ENCODE results near the gene KLHL33.

Gene KLHL33

DNA sequence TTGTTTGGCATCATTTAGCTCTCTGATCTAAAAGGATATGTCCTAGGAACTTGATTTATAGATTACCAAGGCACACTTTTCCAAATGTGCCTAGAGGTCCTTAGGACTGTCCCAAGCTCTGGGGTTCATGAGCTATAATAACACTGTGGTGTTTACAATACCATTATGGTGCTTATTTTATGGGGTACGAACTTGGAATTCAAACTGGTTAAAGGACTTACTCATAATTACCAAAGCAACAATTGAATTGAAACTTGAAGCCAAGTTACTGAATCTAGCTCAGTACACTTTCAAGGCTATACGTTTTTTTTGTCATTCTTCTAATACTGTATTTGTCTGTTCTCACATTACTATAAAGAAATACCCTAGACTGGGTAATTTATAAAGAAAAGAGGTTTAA, 13.1 kb downstream of the KLHL33 start:
- no peaks in the 10 kb centered on the region for H3K9me3 ChIP-seq
- TF ChIP-seq, protein P1, sequence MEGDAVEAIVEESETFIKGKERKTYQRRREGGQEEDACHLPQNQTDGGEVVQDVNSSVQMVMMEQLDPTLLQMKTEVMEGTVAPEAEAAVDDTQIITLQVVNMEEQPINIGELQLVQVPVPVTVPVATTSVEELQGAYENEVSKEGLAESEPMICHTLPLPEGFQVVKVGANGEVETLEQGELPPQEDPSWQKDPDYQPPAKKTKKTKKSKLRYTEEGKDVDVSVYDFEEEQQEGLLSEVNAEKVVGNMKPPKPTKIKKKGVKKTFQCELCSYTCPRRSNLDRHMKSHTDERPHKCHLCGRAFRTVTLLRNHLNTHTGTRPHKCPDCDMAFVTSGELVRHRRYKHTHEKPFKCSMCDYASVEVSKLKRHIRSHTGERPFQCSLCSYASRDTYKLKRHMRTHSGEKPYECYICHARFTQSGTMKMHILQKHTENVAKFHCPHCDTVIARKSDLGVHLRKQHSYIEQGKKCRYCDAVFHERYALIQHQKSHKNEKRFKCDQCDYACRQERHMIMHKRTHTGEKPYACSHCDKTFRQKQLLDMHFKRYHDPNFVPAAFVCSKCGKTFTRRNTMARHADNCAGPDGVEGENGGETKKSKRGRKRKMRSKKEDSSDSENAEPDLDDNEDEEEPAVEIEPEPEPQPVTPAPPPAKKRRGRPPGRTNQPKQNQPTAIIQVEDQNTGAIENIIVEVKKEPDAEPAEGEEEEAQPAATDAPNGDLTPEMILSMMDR (IDR thresholded peaks at IDR 0.05): no peak
- no peaks in the 10 kb centered on the region for H3K4me1 ChIP-seq
- intact Hi-C loops (cut with DNase I; ENCODE audit: low total_unique reads): no loop called here
- H3K36me3 ChIP-seq: no peaks in the 10 kb centered on the region
- no peak for DNase-seq
- H3K27me3 ChIP-seq: no peaks in the 10 kb centered on the region
- H3K27ac ChIP-seq: no peak overlapping the region
- H3K4me3 ChIP-seq: no peak overlapping the region

DNA sequence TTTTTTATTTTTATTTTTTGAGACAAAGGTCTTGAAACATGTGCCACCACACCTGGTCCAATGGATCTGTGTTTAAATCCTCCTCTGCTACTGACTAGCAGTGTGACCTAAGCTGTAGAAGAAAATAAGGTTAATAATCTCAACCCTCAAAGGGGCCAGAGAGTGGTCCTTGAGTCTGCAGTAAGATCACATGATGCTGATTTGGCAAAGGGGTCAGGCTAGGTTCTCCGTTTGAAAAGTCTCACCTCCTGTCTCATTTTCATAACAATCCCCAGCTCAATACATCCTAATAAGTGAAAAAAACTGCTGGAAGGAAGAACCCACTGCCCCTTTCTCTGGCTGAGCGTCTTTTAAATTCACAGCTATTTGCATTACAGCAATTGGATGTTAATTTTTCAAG, 14.7 kb downstream of the KLHL33 start:
- H3K4me1 ChIP-seq: no peaks in the 10 kb centered on the region
- no peaks in the 10 kb centered on the region for H3K9me3 ChIP-seq
- no peaks in the 10 kb centered on the region for H3K36me3 ChIP-seq
- TF ChIP-seq, protein P1 (IDR thresholded peaks at IDR 0.05): no peak
- no peaks in the 10 kb centered on the region for H3K27me3 ChIP-seq
- H3K4me3 ChIP-seq: no peak overlapping the region
- intact Hi-C loops (cut with DNase I; ENCODE audit: low total_unique reads): no loop called here
- DNase-seq: no peak
- no peak overlapping the region for H3K27ac ChIP-seq

DNA sequence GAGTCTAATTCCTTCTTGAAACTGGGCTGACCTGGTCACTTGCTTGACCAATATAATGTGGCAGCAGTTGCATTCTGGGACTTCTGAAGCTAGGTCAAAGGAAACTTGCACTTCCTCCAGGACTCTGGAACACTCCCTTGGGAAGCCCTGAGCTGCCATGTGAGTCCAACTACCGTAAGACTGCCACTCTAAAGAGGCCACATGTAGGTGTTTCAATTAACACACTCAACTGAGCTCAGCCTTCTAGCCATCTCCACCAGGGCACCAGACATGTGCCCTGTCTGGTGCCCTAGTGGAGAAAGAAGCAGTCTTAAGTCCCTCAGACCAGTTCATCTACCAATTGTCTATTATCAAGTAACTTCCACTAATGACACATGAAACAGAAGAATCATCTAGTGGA, 16.5 kb downstream of the KLHL33 start:
- Histone ChIP-seq H3K4me1 (no peaks in the 10 kb centered on the region), H3K36me3 (no peaks in the 10 kb centered on the region), H3K4me3 (no peak overlapping the region), H3K27me3 (no peaks in the 10 kb centered on the region), H3K27ac (no peak overlapping the region), H3K9me3 (no peaks in the 10 kb centered on the region)
- TF ChIP-seq, protein P1 (IDR thresholded peaks at IDR 0.05): no peak
- DNase-seq: no peak
- intact Hi-C loops (cut with DNase I; ENCODE audit: low total_unique reads): loop anchor here (5.0 kb wide), 1 partner anchor 33 kb away; the partner anchor contains the start of gene OSGEP

DNA sequence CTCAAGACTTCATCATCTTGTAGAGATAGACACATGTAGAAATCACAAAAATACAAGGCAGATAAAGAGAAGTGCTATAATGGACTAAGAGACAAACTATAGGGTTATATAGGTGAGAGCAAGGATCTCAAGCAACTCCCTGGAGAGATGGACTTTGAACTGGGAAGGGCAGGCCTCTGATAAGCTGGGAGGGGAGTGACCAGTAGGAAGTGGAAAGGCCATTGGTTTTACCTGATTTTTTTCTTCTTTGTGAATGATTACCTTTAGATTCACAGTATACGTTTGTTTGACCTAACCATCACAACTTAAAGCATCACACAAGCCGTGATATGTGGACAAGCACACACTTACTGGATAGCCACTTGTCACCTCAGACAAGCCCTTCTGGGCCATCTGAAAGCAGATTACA, 17.5 kb downstream of the KLHL33 start:
- intact Hi-C loops (cut with DNase I; ENCODE audit: low total_unique reads): loop anchor here (5.0 kb wide), 1 partner anchor 34 kb away; the partner anchor contains the start of gene OSGEP
- H3K36me3 ChIP-seq: no peaks in the 10 kb centered on the region
- peaks cover 0 to 6% (median 4%) of the 10 kb centered on the region in 4 donors for H3K4me1 ChIP-seq
- no peak for DNase-seq
- no peaks in the 10 kb centered on the region for H3K9me3 ChIP-seq
- TF ChIP-seq, protein P1 (IDR thresholded peaks at IDR 0.05): no peak
- no peak overlapping the region for H3K27ac ChIP-seq
- H3K27me3 ChIP-seq: no peaks in the 10 kb centered on the region
- no peak overlapping the region for H3K4me3 ChIP-seq

- no peak overlapping the region for H3K27ac ChIP-seq
- no peaks in the 10 kb centered on the region for H3K9me3 ChIP-seq
- TF ChIP-seq, protein P1 (IDR thresholded peaks at IDR 0.05): no peak
- H3K27me3 ChIP-seq: no peaks in the 10 kb centered on the region
- DNase-seq: no peak
- intact Hi-C loops (cut with DNase I; ENCODE audit: low total_unique reads): loop anchor here (5.0 kb wide), 1 partner anchor 35 kb away; the partner anchor contains the start of gene OSGEP
- no peak overlapping the region for H3K4me3 ChIP-seq
- no peaks in the 10 kb centered on the region for H3K36me3 ChIP-seq
- peaks cover 0 to 6% (median 4%) of the 10 kb centered on the region in 4 donors for H3K4me1 ChIP-seq
Measured at GRCh38 chr14:20417250-20418186, 18.4 kb downstream of the KLHL33 start.
